GM12874 (cell line): ENCODE results near the gene TMEM255A.

Source experiments
- TF ChIP-seq, protein P1 (sequence below): IDR thresholded peaks from 2 replicates; pipeline ENCODE4 v1.5.1; 2011; ENCODE audit warnings: low read depth, mild to moderate bottlenecking, control low read depth, low read length, moderate library complexity; ENCODE audit not compliant: insufficient read depth

Gene TMEM255A

DNA sequence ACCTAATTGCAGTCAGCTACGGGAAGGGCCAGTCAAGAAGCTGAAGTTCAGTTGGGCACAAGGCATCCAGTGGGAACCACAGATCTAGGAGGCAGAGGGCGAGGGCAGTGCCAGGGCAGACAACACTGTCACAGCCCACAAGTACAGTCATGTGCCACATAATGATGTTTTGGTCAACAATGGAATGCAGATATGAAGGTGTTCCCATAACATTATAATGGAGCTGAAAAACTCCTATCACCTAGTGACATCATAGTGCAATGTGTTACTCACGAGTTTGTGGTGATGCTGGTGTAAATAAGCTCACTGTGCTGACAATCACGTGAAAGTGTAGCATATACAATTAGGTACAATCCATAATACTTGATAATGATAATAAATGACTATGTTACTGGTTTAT, 4.5 kb upstream of the TMEM255A start:
- TF ChIP-seq, protein P1, sequence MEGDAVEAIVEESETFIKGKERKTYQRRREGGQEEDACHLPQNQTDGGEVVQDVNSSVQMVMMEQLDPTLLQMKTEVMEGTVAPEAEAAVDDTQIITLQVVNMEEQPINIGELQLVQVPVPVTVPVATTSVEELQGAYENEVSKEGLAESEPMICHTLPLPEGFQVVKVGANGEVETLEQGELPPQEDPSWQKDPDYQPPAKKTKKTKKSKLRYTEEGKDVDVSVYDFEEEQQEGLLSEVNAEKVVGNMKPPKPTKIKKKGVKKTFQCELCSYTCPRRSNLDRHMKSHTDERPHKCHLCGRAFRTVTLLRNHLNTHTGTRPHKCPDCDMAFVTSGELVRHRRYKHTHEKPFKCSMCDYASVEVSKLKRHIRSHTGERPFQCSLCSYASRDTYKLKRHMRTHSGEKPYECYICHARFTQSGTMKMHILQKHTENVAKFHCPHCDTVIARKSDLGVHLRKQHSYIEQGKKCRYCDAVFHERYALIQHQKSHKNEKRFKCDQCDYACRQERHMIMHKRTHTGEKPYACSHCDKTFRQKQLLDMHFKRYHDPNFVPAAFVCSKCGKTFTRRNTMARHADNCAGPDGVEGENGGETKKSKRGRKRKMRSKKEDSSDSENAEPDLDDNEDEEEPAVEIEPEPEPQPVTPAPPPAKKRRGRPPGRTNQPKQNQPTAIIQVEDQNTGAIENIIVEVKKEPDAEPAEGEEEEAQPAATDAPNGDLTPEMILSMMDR, result no peak

DNA sequence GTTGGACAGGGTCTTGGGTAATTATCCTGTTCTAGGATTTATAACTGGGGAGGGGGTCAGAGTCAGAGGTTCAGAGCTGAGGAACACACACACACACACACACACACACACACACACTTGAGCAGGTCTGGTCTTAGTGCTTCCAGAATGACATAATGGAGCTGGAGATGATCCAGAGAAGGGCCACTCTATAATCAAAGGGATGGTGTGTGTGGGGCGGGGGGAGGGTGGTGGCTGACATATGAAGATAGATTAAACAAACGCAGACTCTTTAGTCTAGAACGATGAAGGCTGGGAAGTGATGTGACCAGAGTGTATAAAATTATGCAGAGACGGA, 434 bp upstream of the TMEM255A start:
- TF ChIP-seq, protein P1, result no peak

DNA sequence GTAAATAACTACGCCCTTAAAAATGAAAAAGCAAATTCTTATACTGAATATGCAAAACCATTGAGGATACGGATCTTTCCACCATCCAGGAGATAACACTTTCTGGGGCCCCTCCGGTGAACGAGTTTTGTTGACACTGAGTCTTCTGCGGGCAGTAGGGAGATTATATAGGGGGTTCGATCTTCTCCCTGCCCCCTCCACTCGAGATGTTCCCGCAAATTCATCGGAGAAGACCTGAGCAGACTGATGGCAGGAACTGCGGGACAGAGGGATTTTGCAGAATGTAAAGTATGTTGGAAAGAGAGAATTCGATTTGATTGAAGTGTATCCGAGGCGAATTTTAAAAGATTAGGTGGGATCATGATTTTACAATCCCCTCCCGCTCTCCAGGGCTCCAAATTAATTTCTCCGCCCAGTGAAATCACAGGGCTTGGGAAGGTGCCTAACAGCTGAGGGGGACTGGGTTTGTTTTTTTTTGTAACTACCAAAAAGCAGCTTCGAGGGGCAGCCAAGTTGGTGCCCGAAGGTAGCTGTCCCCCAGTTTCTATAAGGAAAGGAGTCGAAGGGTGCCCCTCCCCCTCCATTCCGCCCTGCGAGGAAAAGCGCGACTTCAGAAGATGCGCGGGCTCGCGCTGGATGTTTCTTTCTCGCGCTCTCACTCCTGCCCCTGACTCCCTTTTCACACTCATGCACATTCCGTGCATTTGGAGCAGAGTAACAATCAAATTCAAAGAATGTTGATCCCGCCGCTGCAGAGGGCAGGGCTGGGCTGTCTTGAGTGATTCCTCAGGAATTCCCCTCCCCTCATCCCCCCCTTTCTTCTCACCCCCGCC, 1.2 kb downstream of the TMEM255A start:
- TF ChIP-seq, protein P1, result no peak

DNA sequence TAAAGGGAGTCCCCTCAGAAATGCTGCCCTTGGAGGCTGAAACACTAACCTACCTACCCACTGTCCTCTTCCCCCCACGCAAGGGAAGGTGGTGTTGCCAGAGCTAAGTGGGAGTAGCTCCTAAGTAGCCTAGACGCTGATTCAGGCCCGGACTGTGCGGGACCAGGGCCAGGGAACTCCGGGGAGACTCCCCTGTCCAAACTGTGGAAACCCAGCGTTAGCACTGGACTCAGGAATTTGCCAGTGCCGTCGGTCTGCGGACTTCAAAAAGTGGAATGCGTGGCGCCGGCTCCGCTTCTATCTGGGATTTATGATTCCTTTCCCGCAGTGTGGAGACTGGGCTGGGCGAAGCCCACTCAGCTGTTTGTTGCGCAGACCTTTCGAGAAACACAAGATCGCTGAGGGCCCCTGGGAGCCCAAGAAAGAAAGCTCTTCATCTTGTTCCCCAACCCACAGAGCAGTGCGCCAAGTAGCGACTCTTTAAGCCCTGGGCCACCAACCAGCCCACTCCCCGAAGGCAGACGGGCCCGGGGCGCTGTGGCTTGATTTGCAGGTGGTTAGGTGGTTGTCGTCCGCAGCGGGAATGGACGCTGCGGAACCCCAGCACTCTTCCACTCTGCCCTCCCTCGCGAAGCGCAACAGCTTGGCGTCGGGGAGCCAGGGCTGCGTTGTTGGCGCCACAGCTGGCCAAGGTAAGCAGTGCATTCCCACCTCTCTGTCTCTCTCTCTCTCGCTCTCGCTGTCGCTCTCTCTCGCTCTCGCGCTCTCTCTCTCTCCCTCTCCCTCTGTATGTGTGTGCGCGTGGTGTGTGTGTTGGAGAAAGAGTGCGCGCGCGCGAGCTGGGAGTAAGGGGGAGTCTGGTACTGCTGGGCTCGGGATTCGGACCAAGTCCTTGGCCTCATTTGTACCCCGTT, 2.0 kb downstream of the TMEM255A start:
- TF ChIP-seq, protein P1, result peak; percentile 84

DNA sequence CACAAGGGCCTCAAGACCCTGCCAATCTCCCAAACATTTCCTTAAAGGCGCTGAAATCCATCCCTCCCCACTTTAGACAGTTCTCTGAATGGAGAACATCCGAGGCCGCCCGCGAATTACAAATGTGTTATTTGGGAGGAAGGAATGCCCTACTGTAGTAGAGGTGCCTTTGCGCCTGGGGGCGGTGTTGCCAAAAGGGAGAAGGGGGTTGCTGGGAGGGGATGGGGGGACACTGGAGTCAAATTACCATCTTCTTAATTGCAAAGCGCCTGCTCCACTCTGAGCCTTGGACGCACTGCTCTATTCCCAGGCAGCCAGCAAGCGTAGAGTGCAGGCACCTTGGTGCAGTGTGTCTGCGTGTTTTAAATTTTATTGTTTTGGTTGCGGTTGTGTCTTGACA, 2.7 kb downstream of the TMEM255A start:
- TF ChIP-seq, protein P1, result no peak

DNA sequence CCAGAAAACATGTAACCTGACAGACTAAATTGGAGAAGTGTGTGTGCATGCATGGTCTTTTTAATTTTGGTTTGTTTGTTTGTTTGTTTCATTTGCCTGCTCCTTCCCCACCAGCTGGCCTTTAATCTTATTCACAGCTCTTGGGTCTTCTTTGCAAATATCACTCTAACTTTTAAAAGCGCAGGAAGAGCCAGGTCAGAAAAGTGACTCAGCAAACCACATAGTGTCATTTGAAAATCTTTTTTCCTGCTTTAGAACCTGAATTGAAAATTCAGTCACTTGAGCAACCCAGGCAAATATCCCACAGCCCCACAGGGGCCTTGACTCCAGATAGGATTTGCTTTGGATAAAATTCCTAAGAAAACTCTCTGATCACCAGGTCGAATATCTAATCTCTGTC, 4.6 kb downstream of the TMEM255A start:
- TF ChIP-seq, protein P1, result no peak

DNA sequence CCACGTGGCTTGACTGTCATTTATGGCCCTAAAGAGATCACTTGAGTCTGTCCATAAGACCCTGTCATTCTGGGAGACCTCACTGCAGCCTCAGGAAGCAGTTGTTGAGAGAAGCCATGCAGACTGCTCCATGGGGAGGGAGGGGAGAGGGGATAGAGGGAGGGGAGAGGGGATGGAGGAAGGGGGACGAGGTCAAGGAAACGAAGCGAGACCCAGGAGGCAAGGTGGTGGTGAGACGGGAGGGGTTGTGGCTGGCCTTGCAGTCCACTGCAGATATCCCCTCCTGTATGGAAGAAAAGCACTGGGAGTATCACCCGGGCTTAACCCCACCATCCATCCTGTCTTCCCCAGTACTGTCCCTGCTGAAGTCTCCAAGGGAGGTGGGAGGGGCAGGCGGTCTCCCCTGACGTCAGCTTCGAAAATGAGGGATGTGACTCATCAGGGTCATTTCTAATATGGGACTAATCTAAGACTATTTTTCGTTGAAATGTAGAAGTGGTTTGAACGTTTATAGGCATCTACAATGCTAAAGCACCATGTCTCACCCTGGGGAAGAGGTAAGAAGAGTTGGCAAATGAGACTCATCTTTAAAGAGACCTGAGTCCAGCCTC, 5.6 kb downstream of the TMEM255A start:
- TF ChIP-seq, protein P1, result no peak
